Measurements from ENCODE around the gene SLC25A19. TPM values are rescaled to one million over a fixed set of nuclear protein-coding genes. Genes with fewer than 3 reads are reported as not detected.

Gene SLC25A19
- total RNA-seq, 1 donor from 2014 or later, result 17.8 TPM

DNA sequence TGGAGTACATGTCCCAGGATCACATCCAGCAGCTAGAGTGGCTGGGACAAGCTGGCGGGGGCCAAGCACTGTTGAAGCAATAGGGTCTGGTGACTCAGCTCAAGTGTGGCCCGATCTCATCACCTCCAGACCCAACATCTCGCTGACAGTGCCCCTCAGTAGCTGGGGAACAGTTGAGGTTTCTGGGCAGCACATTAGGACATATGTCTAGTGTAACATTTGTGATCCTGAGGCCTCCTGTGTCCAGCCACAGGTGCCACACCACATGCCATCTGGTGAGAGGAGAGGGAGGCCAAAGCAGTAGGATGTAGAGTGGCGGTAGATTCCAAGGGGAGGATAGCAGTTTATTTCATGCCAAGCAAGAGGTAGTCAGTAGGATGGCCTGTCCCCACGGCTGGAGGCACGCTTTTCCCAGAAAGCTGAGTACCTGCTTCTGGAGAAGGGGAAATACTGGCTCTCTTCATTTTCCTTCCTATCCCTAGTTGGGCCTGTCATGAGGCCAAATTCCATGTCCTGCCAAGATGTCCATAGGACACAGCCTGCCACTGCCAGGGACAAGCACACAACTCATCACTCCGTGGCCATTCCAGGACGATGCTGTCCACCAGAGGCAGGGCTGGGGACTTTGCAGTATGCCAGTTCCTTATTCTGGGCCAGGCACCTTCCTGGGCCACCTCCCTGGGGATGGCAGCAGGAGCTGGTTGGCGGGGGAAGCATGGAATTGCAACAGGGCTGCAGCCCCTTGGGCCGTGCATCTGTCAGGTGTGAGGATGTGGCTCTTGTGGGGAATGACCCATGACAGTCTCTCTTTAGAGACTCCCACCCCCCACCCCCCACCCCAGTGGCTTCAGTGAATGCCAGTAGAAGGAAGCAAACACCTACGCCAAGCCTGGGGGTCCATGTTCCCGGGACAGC is 51.9 kb downstream of the SLC25A19 start:
- DNase-seq (ENCODE audit: extremely low spot score, unreplicated experiment), result no peak
- peaks cover 5% of the 10 kb centered on the region for H3K4me1 Mint-ChIP-seq (ENCODE audit: unreplicated experiment)
- TF ChIP-seq, protein P1, sequence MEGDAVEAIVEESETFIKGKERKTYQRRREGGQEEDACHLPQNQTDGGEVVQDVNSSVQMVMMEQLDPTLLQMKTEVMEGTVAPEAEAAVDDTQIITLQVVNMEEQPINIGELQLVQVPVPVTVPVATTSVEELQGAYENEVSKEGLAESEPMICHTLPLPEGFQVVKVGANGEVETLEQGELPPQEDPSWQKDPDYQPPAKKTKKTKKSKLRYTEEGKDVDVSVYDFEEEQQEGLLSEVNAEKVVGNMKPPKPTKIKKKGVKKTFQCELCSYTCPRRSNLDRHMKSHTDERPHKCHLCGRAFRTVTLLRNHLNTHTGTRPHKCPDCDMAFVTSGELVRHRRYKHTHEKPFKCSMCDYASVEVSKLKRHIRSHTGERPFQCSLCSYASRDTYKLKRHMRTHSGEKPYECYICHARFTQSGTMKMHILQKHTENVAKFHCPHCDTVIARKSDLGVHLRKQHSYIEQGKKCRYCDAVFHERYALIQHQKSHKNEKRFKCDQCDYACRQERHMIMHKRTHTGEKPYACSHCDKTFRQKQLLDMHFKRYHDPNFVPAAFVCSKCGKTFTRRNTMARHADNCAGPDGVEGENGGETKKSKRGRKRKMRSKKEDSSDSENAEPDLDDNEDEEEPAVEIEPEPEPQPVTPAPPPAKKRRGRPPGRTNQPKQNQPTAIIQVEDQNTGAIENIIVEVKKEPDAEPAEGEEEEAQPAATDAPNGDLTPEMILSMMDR (conservative IDR thresholded peaks at IDR 0.05), result no peak
- no peak overlapping the region for H3K4me3 Mint-ChIP-seq
- no peaks in the 10 kb centered on the region for H3K27me3 Mint-ChIP-seq
- no peaks in the 10 kb centered on the region for H3K9me3 Mint-ChIP-seq
- H3K27ac Mint-ChIP-seq, result no peak overlapping the region
- H3K36me3 Mint-ChIP-seq, result peaks cover 16% of the 10 kb centered on the region

DNA sequence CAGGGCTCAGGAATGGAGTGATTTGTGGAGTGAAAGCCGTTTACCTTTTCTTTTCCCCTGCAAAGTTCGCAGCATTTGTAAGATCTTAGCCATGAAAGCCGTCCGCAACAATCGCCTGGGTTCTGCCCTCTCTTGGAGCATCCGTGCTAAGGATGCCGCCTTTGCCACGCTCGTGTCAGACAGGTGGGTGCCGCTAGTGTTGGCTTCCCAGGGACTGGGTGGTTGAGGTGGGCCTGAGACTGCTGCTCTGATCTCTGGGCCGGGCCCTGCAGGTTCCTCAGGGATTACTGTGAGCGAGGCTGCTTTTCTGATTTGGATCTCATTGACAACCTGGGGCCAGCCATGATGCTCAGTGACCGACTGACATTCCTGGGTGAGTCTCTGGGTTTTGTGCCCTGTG is 56.4 kb downstream of the SLC25A19 start:
- no peak for DNase-seq (ENCODE audit: extremely low spot score, unreplicated experiment)
- no peak overlapping the region for H3K27ac Mint-ChIP-seq
- no peaks in the 10 kb centered on the region for H3K4me1 Mint-ChIP-seq (ENCODE audit: unreplicated experiment)
- no peak overlapping the region for H3K4me3 Mint-ChIP-seq
- H3K27me3 Mint-ChIP-seq, result no peaks in the 10 kb centered on the region
- TF ChIP-seq, protein P1 (conservative IDR thresholded peaks at IDR 0.05), result no peak
- H3K9me3 Mint-ChIP-seq, result no peaks in the 10 kb centered on the region
- peaks cover 10% of the 10 kb centered on the region for H3K36me3 Mint-ChIP-seq

DNA sequence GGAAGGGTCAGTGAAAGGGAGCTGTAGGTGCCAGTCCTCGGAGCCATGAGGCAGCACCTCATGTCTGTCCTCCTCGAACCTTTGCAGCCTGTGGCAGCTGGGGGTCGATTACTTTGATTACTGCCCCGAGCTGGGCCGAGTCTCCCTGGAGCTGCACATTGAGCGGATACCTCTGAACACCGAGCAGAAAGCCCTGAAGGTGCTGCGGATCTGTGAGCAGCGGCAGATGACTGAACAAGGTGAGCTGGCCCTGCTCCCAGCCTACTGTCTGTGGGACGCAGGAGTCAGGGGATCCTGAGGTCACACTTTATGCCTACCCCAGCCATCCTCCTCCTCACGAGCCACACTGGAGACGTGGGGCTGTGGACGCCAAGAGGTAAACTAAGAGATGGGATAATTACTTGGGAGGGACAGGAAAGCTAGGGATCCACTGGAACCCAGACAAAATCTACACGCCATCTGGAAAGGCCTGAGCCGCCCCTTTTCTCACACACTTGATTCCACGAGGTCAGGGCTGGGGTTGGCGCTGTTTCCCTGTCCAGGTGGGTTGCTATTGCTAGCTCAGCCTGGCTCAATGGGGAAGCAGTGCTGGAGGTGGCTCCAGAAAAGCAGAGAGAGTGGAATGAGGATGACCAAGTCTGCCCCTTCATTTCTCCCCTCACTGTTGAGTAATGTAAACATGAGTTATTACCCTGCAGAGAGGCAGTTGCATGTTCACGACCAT is 57.3 kb downstream of the SLC25A19 start:
- H3K4me3 Mint-ChIP-seq, result no peak overlapping the region
- H3K27ac Mint-ChIP-seq, result peak overlapping the region; percentile 5
- no peaks in the 10 kb centered on the region for H3K27me3 Mint-ChIP-seq
- H3K9me3 Mint-ChIP-seq, result no peaks in the 10 kb centered on the region
- peaks cover 10% of the 10 kb centered on the region for H3K36me3 Mint-ChIP-seq
- DNase-seq (ENCODE audit: extremely low spot score, unreplicated experiment), result no peak
- TF ChIP-seq, protein P1 (conservative IDR thresholded peaks at IDR 0.05), result no peak
- H3K4me1 Mint-ChIP-seq (ENCODE audit: unreplicated experiment), result no peaks in the 10 kb centered on the region

DNA sequence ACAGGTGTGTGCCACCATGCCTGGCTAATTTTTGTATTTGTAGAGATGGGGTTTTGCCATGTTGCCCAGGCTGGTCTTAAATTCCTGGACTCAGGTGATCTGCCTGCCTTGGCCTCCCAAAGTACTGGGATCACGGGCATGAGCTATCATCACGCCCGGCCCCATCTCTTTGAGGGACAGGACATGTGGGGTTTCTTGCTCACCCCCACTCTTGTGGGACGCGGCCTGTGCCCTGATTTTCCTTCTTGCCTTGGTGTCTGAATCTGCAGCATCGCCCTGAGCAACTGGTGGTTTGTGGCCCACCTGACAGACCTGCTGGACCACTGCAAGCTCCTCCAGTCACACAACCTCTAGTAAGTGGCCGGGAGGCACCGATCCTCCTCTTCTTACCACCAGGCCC is 58.2 kb downstream of the SLC25A19 start:
- Mint-ChIP-seq H3K36me3 (peaks cover 10% of the 10 kb centered on the region), H3K9me3 (no peaks in the 10 kb centered on the region), H3K27ac (no peak overlapping the region), H3K27me3 (no peaks in the 10 kb centered on the region), H3K4me3 (no peak overlapping the region), H3K4me1 (ENCODE audit: unreplicated experiment) (no peaks in the 10 kb centered on the region)
- no peak for DNase-seq (ENCODE audit: extremely low spot score, unreplicated experiment)
- TF ChIP-seq, protein P1 (conservative IDR thresholded peaks at IDR 0.05), result no peak

DNA sequence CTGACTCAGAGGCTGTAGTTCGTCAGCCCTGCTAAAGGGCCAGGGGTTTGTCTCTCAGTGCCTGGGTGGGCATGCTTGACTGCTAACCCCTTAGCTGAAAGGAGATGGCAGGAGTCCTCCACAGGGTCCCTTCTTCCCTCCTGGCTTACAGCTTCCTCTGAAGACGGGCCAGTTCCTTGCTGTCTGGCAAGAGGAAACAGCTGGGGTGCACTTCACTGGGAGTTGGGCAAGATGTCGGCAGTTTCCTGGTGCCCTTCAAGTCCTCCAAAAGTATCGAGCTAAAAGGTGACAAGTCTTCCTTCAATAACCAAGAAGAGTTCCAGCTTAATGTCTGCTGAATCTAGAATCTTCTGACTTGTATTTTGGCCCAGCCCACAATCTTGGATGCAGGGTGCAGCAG is 60.4 kb downstream of the SLC25A19 start:
- no peak for DNase-seq (ENCODE audit: extremely low spot score, unreplicated experiment)
- H3K27me3 Mint-ChIP-seq, result no peaks in the 10 kb centered on the region
- peaks cover 5% of the 10 kb centered on the region for H3K36me3 Mint-ChIP-seq
- H3K4me1 Mint-ChIP-seq (ENCODE audit: unreplicated experiment), result no peaks in the 10 kb centered on the region
- no peaks in the 10 kb centered on the region for H3K9me3 Mint-ChIP-seq
- H3K4me3 Mint-ChIP-seq, result no peak overlapping the region
- no peak overlapping the region for H3K27ac Mint-ChIP-seq
- TF ChIP-seq, protein P1 (conservative IDR thresholded peaks at IDR 0.05), result no peak

Data from type B pancreatic cell (in vitro differentiated cells).